NCI-H446 treated with DMSO at 0.1 percent for 48 hours (cell line): Measurements from ENCODE around the gene MSH3.
"Not testable (repeated sequence)": the region's sequence is repeated elsewhere in the genome, so short reads cannot be mapped to it uniquely, and the experiment has no call there.

ENCODE experiments used
- DNase-seq: peaks from one replicate; lab custom pipeline; 2025; lab: John Stamatoyannopoulos, UW

MSH3 gene

GRCh38 chr5:80797428-80798024 is 143.1 kb downstream of the MSH3 start:
- no peak for DNase-seq

GRCh38 chr5:80798166-80798565 is 143.7 kb downstream of the MSH3 start:
- DNase-seq = no peak

DNA sequence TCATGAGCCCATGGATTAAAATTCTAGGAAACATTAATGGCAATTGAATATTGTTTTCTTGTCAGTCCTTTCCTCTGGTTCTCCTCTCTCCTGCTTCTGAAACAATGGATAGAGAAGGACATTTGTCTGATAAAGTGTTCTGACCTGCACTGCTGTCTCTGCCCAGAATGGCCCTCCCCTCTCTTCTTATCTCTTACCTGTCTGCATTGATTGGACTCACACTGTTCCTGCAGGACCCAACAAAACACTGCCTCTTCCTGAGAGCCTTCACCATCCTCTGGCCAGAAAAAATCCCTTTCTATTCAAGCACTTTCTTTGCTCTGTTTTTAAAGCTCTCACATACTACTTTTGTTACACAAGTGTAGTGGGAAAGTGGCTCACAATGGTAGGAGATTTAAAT is 144.2 kb downstream of the MSH3 start:
- no peak for DNase-seq

DNA sequence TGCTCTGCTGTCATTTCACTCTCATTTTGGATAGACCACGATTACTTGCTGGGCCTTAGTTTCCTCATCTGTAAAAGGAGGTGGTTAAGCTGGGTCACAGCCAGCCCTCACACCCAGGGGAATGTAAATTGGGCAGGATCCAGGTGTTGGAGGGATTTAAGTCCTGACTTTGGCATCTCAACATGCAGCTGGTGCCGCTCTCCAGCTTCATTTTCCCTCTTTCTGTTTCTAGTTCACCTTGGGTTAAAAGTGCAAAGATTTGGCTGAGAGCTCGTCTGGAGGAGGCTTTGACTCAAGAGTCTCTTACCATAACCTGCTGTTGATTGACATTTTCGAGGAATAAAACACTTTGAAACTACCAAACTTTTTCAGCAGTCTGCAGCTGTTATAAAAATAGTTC is 144.6 kb downstream of the MSH3 start:
- DNase-seq = no peak

DNA sequence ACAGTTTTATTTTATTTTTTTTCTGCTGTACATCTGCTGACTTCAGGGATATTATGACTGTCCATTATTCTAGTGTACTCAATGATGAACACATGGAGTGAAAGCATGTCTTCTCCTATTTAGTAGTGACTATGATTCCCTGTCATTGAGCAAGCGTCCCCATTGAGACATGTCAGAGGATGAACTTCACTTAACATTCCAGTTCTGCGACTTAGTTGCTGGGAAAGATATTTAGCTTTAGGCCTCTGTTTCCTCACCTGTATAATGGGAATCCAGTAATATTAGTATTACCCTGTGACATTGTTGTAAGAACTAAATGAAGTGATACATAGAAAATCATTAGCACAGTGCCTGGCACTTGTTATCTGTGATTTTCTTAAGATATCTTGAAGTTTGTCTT is 145.1 kb downstream of the MSH3 start:
- no peak for DNase-seq

DNA sequence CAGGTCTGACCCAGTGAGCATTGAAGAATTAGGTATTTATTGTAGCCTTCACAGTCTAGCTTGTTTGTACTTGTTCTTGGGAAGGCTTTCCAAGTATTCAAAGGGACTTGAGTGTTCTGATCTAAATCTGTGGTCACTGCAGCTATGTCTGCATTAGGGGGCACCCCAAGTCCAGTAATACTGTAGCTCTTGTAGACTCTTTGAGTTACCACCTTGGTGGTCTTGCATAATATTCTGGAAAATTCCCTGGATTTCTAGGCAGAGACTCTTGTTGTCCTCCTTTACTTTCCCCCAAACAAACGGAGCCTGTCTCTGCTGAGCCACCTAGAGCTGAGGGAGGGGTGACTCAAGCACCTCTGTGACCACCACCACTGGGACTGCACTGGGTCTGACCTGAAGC is 149.9 kb downstream of the MSH3 start:
- no peak for DNase-seq

DNA sequence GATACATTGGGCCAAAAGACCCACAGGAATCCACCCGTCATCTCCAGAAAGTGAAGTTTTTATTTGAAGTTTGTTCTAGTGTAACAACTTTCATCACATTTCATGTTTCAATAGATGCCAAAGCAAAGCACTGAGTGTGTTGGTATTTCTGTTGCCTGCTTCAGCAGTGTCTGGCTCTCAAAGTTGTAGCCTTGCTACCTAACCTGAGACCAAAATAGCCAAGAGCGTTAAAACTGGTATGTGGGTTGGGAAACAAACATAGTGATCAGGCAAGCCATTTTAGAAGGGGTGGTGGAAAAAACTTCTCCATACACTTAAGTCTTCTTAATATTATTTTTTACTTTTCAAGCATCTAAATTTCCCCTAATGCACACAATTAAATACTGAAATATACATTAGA is 150.6 kb downstream of the MSH3 start:
- no peak for DNase-seq

GRCh38 chr5:80806929-80807328 is 152.5 kb downstream of the MSH3 start:
- DNase-seq = no peak

DNA sequence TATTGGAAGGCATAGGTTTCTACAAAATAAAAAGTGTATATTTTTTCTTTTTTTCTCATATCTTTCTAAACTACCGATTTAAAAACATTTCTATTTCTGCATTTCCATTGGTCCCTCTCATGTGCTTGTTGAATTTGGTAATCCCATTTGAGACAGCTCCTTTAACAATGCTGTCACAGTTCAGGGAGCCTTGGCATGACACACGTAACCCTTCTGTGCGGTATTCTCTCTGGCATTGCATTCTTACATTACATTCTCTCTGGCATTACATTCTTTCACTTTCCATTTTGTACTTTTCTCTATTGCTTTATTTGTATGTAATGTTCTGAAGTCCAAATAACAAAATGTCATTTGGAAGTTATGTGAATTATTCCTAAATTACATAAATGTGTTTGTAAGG is 155.0 kb downstream of the MSH3 start:
- DNase-seq = no peak

DNA sequence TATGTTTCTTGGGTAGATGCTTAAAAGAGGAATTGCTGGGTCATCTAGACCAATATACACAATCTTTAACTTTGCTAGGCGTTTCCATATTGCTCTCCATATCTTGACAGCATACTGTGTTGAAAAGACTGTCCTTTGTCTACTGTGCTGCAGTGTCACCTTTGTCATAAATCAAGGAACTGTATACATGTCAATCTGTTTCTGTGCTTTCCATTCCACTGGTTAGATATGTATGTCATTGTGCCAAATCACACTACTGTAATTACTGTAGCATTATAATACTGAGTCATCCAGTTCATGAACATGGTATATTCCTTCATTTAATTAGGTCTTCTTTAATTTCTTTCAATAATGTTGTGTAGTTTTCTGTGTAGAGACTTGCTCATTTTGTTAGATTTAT is 156.0 kb downstream of the MSH3 start:
- no peak for DNase-seq

GRCh38 chr5:80816590-80816989 is 162.1 kb downstream of the MSH3 start:
- DNase-seq = no peak

- DNase-seq = no peak
These were observed 166.2 kb downstream of the MSH3 start for GRCh38 chr5:80820685-80821084.

DNA sequence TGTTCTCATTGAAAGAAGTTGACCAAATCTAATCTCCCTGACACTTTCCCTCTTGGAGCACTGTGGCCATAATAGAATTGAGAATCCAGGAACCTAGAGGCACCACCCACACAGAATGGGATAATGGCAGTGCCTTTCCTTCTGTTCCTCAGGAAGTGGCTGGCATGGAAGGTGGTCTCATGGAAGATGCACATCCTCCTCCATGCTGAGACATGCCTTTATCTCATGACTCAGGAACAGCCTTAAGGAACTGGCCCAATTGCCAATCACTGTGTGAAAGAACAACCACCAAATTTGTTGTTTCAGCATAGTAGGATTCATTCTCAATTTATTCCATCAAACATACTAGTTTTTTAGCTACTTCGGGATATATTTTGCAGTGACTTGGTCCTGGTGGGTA is 168.2 kb downstream of the MSH3 start:
- DNase-seq = no peak

GRCh38 chr5:80824159-80824558 is 169.7 kb downstream of the MSH3 start:
- not testable (repeated sequence) for DNase-seq

GRCh38 chr5:80825786-80826460 is 171.5 kb downstream of the MSH3 start:
- peak; percentile 49 for DNase-seq

DNA sequence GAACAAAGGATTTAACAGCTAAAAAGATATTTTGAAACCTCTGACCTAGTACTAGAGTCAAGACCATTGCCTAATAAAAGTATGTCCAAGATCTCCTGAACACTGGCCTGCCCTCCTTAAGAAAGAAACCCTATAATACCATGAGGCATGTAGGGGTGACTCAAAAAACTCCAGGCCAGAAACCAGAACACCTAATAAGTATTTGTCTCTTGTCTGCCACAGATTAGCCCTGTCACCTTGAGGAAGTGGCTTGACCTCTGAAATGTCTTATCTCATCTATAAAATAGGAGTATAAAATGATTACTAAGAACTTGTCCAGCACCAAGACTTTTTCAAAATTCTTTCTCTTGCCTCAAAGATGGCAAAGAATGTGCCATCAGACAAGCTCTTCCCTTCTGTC is 180.3 kb downstream of the MSH3 start:
- DNase-seq = no peak

GRCh38 chr5:80835128-80835527 is 180.7 kb downstream of the MSH3 start:
- DNase-seq = no peak

DNA sequence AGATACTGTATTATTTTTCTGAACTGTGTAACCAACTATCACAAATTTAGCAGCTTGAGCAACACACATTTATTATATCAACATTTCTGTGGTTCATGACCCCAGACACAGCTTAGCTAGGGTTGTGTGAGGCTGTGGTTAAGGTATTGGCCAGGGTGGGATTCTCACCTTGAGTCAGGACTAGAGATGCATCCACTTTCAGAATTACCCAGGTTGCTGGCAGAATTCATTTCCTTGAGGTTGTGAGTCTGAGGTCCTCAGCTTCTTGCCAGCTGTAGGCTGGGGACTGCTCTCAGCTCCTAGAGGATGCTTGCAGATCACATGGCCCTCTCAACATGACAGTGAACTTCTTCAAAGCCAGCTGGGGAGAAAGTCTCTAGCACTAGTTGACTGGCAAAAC is 183.2 kb downstream of the MSH3 start:
- DNase-seq = no peak

GRCh38 chr5:80841026-80841797 is 186.8 kb downstream of the MSH3 start:
- not testable (repeated sequence) for DNase-seq

GRCh38 chr5:80846422-80846821 is 192.0 kb downstream of the MSH3 start:
- DNase-seq = not testable (repeated sequence)

DNA sequence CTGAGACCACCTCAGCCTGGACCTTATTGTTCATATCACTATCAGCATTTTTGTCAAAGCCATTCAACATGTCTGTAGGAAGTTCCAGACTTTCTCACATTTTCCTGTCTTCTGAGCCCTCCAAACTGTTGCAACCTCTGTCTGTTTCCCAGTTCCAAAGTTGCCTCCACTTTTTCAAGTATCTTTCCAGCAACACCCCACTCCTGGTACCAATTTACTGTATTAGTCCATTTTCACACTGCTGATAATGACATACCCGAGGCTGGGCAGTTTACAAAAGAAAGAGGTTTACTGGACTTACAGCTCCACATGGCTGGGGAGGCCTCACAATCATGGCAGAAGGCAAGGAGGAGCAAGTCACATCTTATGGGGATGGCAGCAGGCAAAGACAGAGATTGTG is 195.7 kb downstream of the MSH3 start:
- not testable (repeated sequence) for DNase-seq

- DNase-seq = no peak
These were observed 198.1 kb downstream of the MSH3 start for GRCh38 chr5:80852331-80853245.
